T-cell (primary cell): ENCODE measurements around the gene MPDU1. TPM values are rescaled to one million over a fixed set of nuclear protein-coding genes. Genes with fewer than 3 reads are reported as not detected.
A peak's percentile ranks its signal among the peaks of the same experiment; 100 is the strongest.
"Not testable (repeated sequence)": the region's sequence is repeated elsewhere in the genome, so short reads cannot be mapped to it uniquely, and the experiment has no call there.

Experiments
- ATAC-seq, 4 experiments: fragments of 200-7000 bp in 3 of 4; fragments of 150-1000 bp in 1 of 4; cut with Tn5 transposase; replicated peaks in 1 of 4; 1 replicate in 3 of 4; 2 replicates in 1 of 4; pipeline ENCODE4 v1.10.0; 2021; ENCODE audit warnings: moderate library complexity in 3 of 4, mild to moderate bottlenecking in 2 of 4, moderate number of reproducible peaks in 1 of 4
- CTCF ChIA-PET, 2 donors: fragments of 300-600 bp; sonication (Branson Sonifier 250); formaldehyde crosslinking; loops; one replicate each; lab custom pipeline; 2022; ENCODE audit warnings: antibody characterized with exemption in 2 of 2; lab: Charles Lee
- POLR2A ChIA-PET, 2 donors: fragments of 300-600 bp; sonication (Branson Sonifier 250); formaldehyde crosslinking; loops; one replicate each; lab custom pipeline; 2022; ENCODE audit warnings: antibody characterized with exemption in 2 of 2; lab: Charles Lee
- DNase-seq, 35 experiments: peaks; one replicate each; pipeline versions ENCODE4 v3.0.0 to v3.0.0-alpha.2; 2013 to 2023
- H3K27ac ChIP-seq: one replicate; pipeline ENCODE4 v1.5.1; 2013; ENCODE audit warnings: low read length
- H3K27me3 ChIP-seq, 2 experiments: replicated peaks in 1 of 2; 1 replicate in 1 of 2; 2 replicates in 1 of 2; pipeline versions ENCODE4 v1.6.1 to v1.7.0; 2013; ENCODE audit warnings: low read length in 1 of 2, mixed read lengths in 1 of 2; ENCODE audit not compliant: control insufficient read depth in 2 of 2, insufficient read depth in 2 of 2; ENCODE audit errors: extremely low read depth in 1 of 2
- H3K36me3 ChIP-seq, 2 donors: 1 replicate in 1 of 2; 2 replicates in 1 of 2; pipeline versions ENCODE4 v1.6.1 to v1.7.0; 2013; ENCODE audit warnings: low read length in 1 of 2; ENCODE audit not compliant: control insufficient read depth in 2 of 2, insufficient read depth in 1 of 2; ENCODE audit errors: extremely low read depth in 1 of 2
- H3K4me1 ChIP-seq, 2 experiments: 1 replicate in 1 of 2; 2 replicates in 1 of 2; pipeline versions ENCODE4 v1.6.1 to v1.7.0; 2013; ENCODE audit warnings: low read length in 2 of 2, mixed read lengths in 1 of 2; ENCODE audit not compliant: insufficient read depth in 2 of 2, control insufficient read depth in 1 of 2; ENCODE audit errors: extremely low read depth in 1 of 2
- H3K4me3 ChIP-seq, 2 donors: 1 replicate in 1 of 2; 2 replicates in 1 of 2; pipeline versions ENCODE4 v1.5.1 to v1.7.0; 2013; ENCODE audit warnings: mild to moderate bottlenecking in 2 of 2, low read length in 1 of 2, moderate library complexity in 1 of 2; ENCODE audit not compliant: control insufficient read depth in 1 of 2; ENCODE audit errors: extremely low read depth in 1 of 2
- H3K9me3 ChIP-seq: 2 replicates; pipeline ENCODE4 v1.7.0; 2013
- H3K27ac Mint-ChIP-seq, 2 donors: one replicate each; pipeline ENCODE4 v1.8.0; 2020 to 2021; ENCODE audit warnings: mild to moderate bottlenecking in 2 of 2, mixed read lengths in 2 of 2
- H3K27me3 Mint-ChIP-seq, 2 donors: one replicate each; pipeline ENCODE4 v1.8.0; 2021 to 2022; ENCODE audit warnings: mixed read lengths in 2 of 2
- H3K36me3 Mint-ChIP-seq: one replicate; pipeline ENCODE4 v1.8.0; 2021; ENCODE audit warnings: mixed read lengths
- H3K4me1 Mint-ChIP-seq, 3 donors: one replicate each; pipeline ENCODE4 v1.8.0; 2020 to 2022; ENCODE audit warnings: mixed read lengths in 3 of 3, mild to moderate bottlenecking in 1 of 3
- H3K4me3 Mint-ChIP-seq, 3 donors: one replicate each; pipeline ENCODE4 v1.8.0; 2020 to 2022; ENCODE audit warnings: mild to moderate bottlenecking in 3 of 3, mixed read lengths in 3 of 3, moderate library complexity in 3 of 3
- H3K9me3 Mint-ChIP-seq, 3 donors: one replicate each; pipeline ENCODE4 v1.8.0; 2020 to 2022; ENCODE audit warnings: mixed read lengths in 3 of 3
- WGBS: methylation state at CpG from one replicate; pipeline ENCODE4 v1.1.5; 2013; ENCODE audit warnings: missing lambda C conversion rate; ENCODE audit not compliant: insufficient coverage; 5-methylcytosine and 5-hydroxymethylcytosine counted together
- total RNA-seq, 35 experiments: library from RNA in 6 of 35; stranded (reverse) in 6 of 35; fragments of 120-200 nt in 1 of 35; gene quantifications; one replicate each; pipeline versions ENCODE4 v1.2.1 to v1.2.4 and lab custom pipeline; 2013 to 2026

The MPDU1 gene
- total RNA-seq, 5 donors from 2014 or later (not counting 1 experiment from before 2014, with no cell fraction given), result 27.0 to 31.4 (median 28.6) TPM

- Mint-ChIP-seq H3K4me3 (peak within 1 kb of the TSS; percentile 87 to 91 (median 89)), H3K27ac (peak within 1 kb of the TSS; percentile 93 to 97), H3K4me1 (peaks cover 37 to 41% (median 39%) of the 10 kb centered on the region in 3 donors), H3K36me3 (no peaks in the 10 kb centered on the region), H3K27me3 (no peaks in the 10 kb centered on the region), H3K9me3 (no peaks in the 10 kb centered on the region)
- ChIA-PET CTCF (interaction anchor here (0.6 to 2.8 kb wide), 13 partner anchors 13 to 259 kb away, joined by 3 to 36 read pairs (median 3); partner anchors contain the start of genes TP53 (in 2 of the 2), KDM6B (in 1 of the 2), MPDU1 (in 1 of the 2) and SAT2 (in 1 of the 2)), POLR2A (interaction anchor here (0.5 to 1.0 kb wide), 5 partner anchors 24 to 211 kb away, joined by 3 to 6 read pairs (median 3); partner anchors contain the start of genes ATP1B2 (in 1 of the 2) and TMEM256 (in 1 of the 2))
- no peaks in the 10 kb centered on the region for H3K9me3 ChIP-seq
- H3K36me3 ChIP-seq, result peaks cover 0 to 10% of the 10 kb centered on the region in 2 donors
- peak within 1 kb of the TSS; percentile 65 for H3K27ac ChIP-seq
- H3K4me1 ChIP-seq, result peaks cover 12 to 31% of the 10 kb centered on the region in 2 experiments
- under 1% methylated on average over 87 of the region's 93 CpGs for WGBS
- H3K27me3 ChIP-seq, result no peaks in the 10 kb centered on the region
- peak; percentile 88 to 89 (median 88) for ATAC-seq
- peak; percentile 93 to 100 (median 99) for DNase-seq
- peak within 1 kb of the TSS; percentile 77 to 78 for H3K4me3 ChIP-seq
These were observed 31.0 kb downstream of the MPDU1 start, which contains the start of gene FXR2 for GRCh38 chr17:7614425-7615264. Gene FXR2, minus strand, starts transcription at chr17:7614897. Its CDS starts 365 bp downstream, at chr17:7614532.

- Histone ChIP-seq H3K4me3 (peak overlapping the region; percentile 69 to 70), H3K4me1 (peaks cover 12 to 31% of the 10 kb centered on the region in 2 experiments), H3K27me3 (no peaks in the 10 kb centered on the region), H3K27ac (peak overlapping the region; percentile 65), H3K36me3 (peaks cover 0 to 7% of the 10 kb centered on the region in 2 donors), H3K9me3 (no peaks in the 10 kb centered on the region)
- H3K4me1 Mint-ChIP-seq, result peaks cover 34 to 37% (median 35%) of the 10 kb centered on the region in 3 donors
- no peaks in the 10 kb centered on the region for H3K9me3 Mint-ChIP-seq
- POLR2A ChIA-PET, result interaction anchor here in 1 of 2 donors (0.8 kb wide), 1 partner anchor 35 kb away, joined by 3 read pairs; the partner anchor contains the start of gene ATP1B2
- DNase-seq, result no peak
- H3K27me3 Mint-ChIP-seq, result no peaks in the 10 kb centered on the region
- no peaks in the 10 kb centered on the region for H3K36me3 Mint-ChIP-seq
- peak overlapping the region; percentile 93 to 97 for H3K27ac Mint-ChIP-seq
- ATAC-seq, result peak; percentile 3 to 34 (median 12)
- WGBS, result 7% methylated on average over 10 of the region's 28 CpGs
- peak overlapping the region; percentile 87 to 91 (median 89) for H3K4me3 Mint-ChIP-seq
- CTCF ChIA-PET, result interaction anchor here (0.5 to 2.8 kb wide), 13 partner anchors 12 to 260 kb away, joined by 3 to 36 read pairs (median 3); partner anchors contain the start of genes TP53 (in 2 of the 2), KDM6B (in 1 of the 2), MPDU1 (in 1 of the 2) and SAT2 (in 1 of the 2)
These were observed 31.7 kb downstream of the MPDU1 start for GRCh38 chr17:7615265-7615747.

- no CpG with 5 or more reads among the region's 5 CpGs for WGBS
- no peak overlapping the region for H3K27ac Mint-ChIP-seq
- no peaks in the 10 kb centered on the region for H3K36me3 ChIP-seq
These were observed 35.0 kb downstream of the MPDU1 start for GRCh38 chr17:7618608-7619007.

GRCh38 chr17:7620835-7621234 is 37.2 kb downstream of the MPDU1 start:
- Mint-ChIP-seq H3K4me3 (no peak overlapping the region), H3K27me3 (no peaks in the 10 kb centered on the region), H3K36me3 (no peaks in the 10 kb centered on the region), H3K27ac (no peak overlapping the region), H3K4me1 (no peaks in the 10 kb centered on the region), H3K9me3 (no peaks in the 10 kb centered on the region)
- Histone ChIP-seq H3K4me3 (no peak overlapping the region), H3K27me3 (no peaks in the 10 kb centered on the region), H3K9me3 (no peaks in the 10 kb centered on the region), H3K4me1 (no peaks in the 10 kb centered on the region), H3K27ac (no peak overlapping the region), H3K36me3 (no peaks in the 10 kb centered on the region)
- ChIA-PET CTCF (interaction anchor here (0.7 to 0.8 kb wide), 2 partner anchors 65 to 69 kb away, joined by 3 to 10 read pairs; no protein-coding TSS in a partner anchor), POLR2A (interaction anchor here in 1 of 2 donors (0.6 kb wide), 1 partner anchor 50 kb away, joined by 4 read pairs; no protein-coding TSS in a partner anchor)
- no peak for DNase-seq
- WGBS, result 100% methylated on average over 3 of the region's 8 CpGs
- no peak for ATAC-seq

More at GRCh38 chr17:7618608-7619007, 35.0 kb downstream of the MPDU1 start:
- Histone ChIP-seq H3K9me3 (no peaks in the 10 kb centered on the region), H3K4me3 (no peak overlapping the region), H3K27ac (no peak overlapping the region), H3K27me3 (no peaks in the 10 kb centered on the region), H3K4me1 (peaks cover 3 to 13% of the 10 kb centered on the region in 2 experiments)
- ChIA-PET POLR2A (no interaction called here), CTCF (interaction anchor here in 1 of 2 donors (0.6 kb wide), 1 partner anchor 32 kb away, joined by 3 read pairs; the partner anchor contains the start of gene ATP1B2)
- ATAC-seq (no peak), DNase-seq (no peak)
- Mint-ChIP-seq H3K9me3 (no peaks in the 10 kb centered on the region), H3K4me1 (peaks cover 5 to 7% (median 5%) of the 10 kb centered on the region in 3 donors), H3K4me3 (no peak overlapping the region), H3K27me3 (no peaks in the 10 kb centered on the region), H3K36me3 (no peaks in the 10 kb centered on the region)

- no peaks in the 10 kb centered on the region for H3K36me3 Mint-ChIP-seq
- H3K4me3 ChIP-seq, result no peak overlapping the region
- no peak overlapping the region for H3K27ac Mint-ChIP-seq
- H3K36me3 ChIP-seq, result no peaks in the 10 kb centered on the region
- no peaks in the 10 kb centered on the region for H3K27me3 Mint-ChIP-seq
- no peak for ATAC-seq
- H3K27me3 ChIP-seq, result no peaks in the 10 kb centered on the region
- H3K4me1 Mint-ChIP-seq, result peaks cover 14 to 18% (median 18%) of the 10 kb centered on the region in 3 donors
- H3K9me3 Mint-ChIP-seq, result no peaks in the 10 kb centered on the region
- no peaks in the 10 kb centered on the region for H3K9me3 ChIP-seq
- H3K27ac ChIP-seq, result no peak overlapping the region
- POLR2A ChIA-PET, result no interaction called here
- DNase-seq, result no peak
- CTCF ChIA-PET, result no interaction called here
- WGBS, result no CpG with 5 or more reads among the region's 5 CpGs
- H3K4me1 ChIP-seq, result peaks cover 5 to 20% of the 10 kb centered on the region in 2 experiments
- no peak overlapping the region for H3K4me3 Mint-ChIP-seq
These were observed 40.0 kb downstream of the MPDU1 start for GRCh38 chr17:7623661-7624060.

- H3K9me3 Mint-ChIP-seq, DNase-seq, ATAC-seq, H3K27me3 Mint-ChIP-seq, H3K4me3 ChIP-seq, H3K27ac ChIP-seq, H3K36me3 ChIP-seq, H3K9me3 ChIP-seq, H3K27me3 ChIP-seq, H3K27ac Mint-ChIP-seq, CTCF ChIA-PET, POLR2A ChIA-PET, H3K36me3 Mint-ChIP-seq: not testable (repeated sequence)
- Mint-ChIP-seq H3K4me3 (peak overlapping the region in 2 of 3 donors; percentile 24 to 89), H3K4me1 (peaks cover 14 to 18% (median 18%) of the 10 kb centered on the region in 3 donors)
- WGBS, result 96% methylated on average over 15 of the region's 16 CpGs
- peaks cover 5 to 20% of the 10 kb centered on the region in 2 experiments for H3K4me1 ChIP-seq
These were observed 42.1 kb downstream of the MPDU1 start for GRCh38 chr17:7625749-7626148.
